Ascending aorta (tissue), 2 donors: ENCODE measurements around the gene CIDEB. TPM values are rescaled to one million over a fixed set of nuclear protein-coding genes. Genes with fewer than 3 reads are reported as not detected.

Source experiments
- DNase-seq, 2 donors: peaks; one replicate each; pipeline ENCODE4 v3.0.0-alpha.2; 2019; ENCODE audit warnings: low spot score in 2 of 2
- H3K27ac ChIP-seq, 2 donors: fragments of 200-600 bp; sonication (generic); one replicate each; pipeline ENCODE4 v1.5.1; 2016 to 2017; ENCODE audit warnings: mild to moderate bottlenecking in 1 of 2
- H3K27me3 ChIP-seq: fragments of 200-600 bp; sonication (generic); one replicate; pipeline ENCODE4 v1.5.1; 2017
- H3K36me3 ChIP-seq, 2 donors: fragments of 200-600 bp; sonication (generic); one replicate each; pipeline ENCODE4 v1.5.1; 2016
- H3K4me1 ChIP-seq, 2 donors: fragments of 200-600 bp; sonication (generic); one replicate each; pipeline ENCODE4 v1.5.1; 2016 to 2017; ENCODE audit warnings: mild to moderate bottlenecking in 1 of 2
- H3K4me3 ChIP-seq, 2 donors: fragments of 200-600 bp; sonication (generic); one replicate each; pipeline ENCODE4 v1.5.1; 2016 to 2017; ENCODE audit warnings: mild to moderate bottlenecking in 1 of 2
- H3K9me3 ChIP-seq, 2 donors: fragments of 200-600 bp; sonication (generic); one replicate each; pipeline ENCODE4 v1.5.1; 2016
- CTCF ChIP-seq, 3 experiments: fragments of 200-600 bp in 2 of 3; fragments of 450-650 bp in 1 of 3; sonication (generic) in 2 of 3; IDR thresholded peaks; one replicate each; pipeline ENCODE4 v1.5.1; 2016 to 2019; ENCODE audit warnings: antibody characterized with exemption in 3 of 3, mild to moderate bottlenecking in 1 of 3, moderate library complexity in 1 of 3
- intact Hi-C: fragments of 100-400 bp; cut with DNase I; formaldehyde crosslinking; loops from one replicate; pipeline ENCODE4 v1.15.1; 2023
- total RNA-seq: library from RNA; depleted of rRNA; stranded (reverse); fragments of >200 nt; gene quantifications from one replicate; pipeline ENCODE4 v1.1.0, GENCODE V29; 2016

CIDEB gene
- total RNA-seq, 1 donor from 2014 or later, result 72.8 TPM

GRCh38 chr14:24307156-24307574 is 612 bp downstream of the CIDEB start:
- Histone ChIP-seq H3K9me3 (no peaks in the 10 kb centered on the region), H3K4me3 (no peak overlapping the region), H3K27me3 (no peaks in the 10 kb centered on the region), H3K27ac (no peak overlapping the region), H3K4me1 (peaks cover 8 to 14% of the 10 kb centered on the region in 2 donors), H3K36me3 (peaks cover 47 to 50% of the 10 kb centered on the region in 2 donors)
- intact Hi-C loops, result no loop called here
- DNase-seq, result no peak
- TF ChIP-seq CTCF (IDR thresholded peaks at IDR 0.05), result no peak

GRCh38 chr14:24304019-24304387 is 3.8 kb downstream of the CIDEB start:
- intact Hi-C loops, result no loop called here

GRCh38 chr14:24300326-24300980 is 7.3 kb downstream of the CIDEB start:
- H3K27ac ChIP-seq, result peak overlapping the region in 1 of 2 donors; percentile 67
- peaks cover 49 to 50% of the 10 kb centered on the region in 2 donors for H3K36me3 ChIP-seq
- H3K9me3 ChIP-seq, result no peaks in the 10 kb centered on the region
- H3K27me3 ChIP-seq, result no peaks in the 10 kb centered on the region
- TF ChIP-seq CTCF (IDR thresholded peaks at IDR 0.05), result no peak
- peaks cover 3 to 12% of the 10 kb centered on the region in 2 donors for H3K4me1 ChIP-seq
- intact Hi-C loops, result loop anchor here (1.0 kb wide), 1 partner anchor 11 kb away; the partner anchor contains the start of gene LTB4R
- no peak for DNase-seq
- peak overlapping the region; percentile 51 to 84 for H3K4me3 ChIP-seq

More at GRCh38 chr14:24304019-24304387, 3.8 kb downstream of the CIDEB start:
- H3K4me1 ChIP-seq, result peaks cover 3 to 12% of the 10 kb centered on the region in 2 donors
- DNase-seq, result no peak
- no peak for TF ChIP-seq CTCF (IDR thresholded peaks at IDR 0.05)
- no peaks in the 10 kb centered on the region for H3K27me3 ChIP-seq
- no peak overlapping the region for H3K4me3 ChIP-seq
- H3K27ac ChIP-seq, result no peak overlapping the region
- no peaks in the 10 kb centered on the region for H3K9me3 ChIP-seq
- H3K36me3 ChIP-seq, result peaks cover 54 to 56% of the 10 kb centered on the region in 2 donors

- Histone ChIP-seq H3K27me3 (no peaks in the 10 kb centered on the region), H3K9me3 (no peaks in the 10 kb centered on the region), H3K27ac (peak within 1 kb of the TSS; percentile 64 to 67), H3K4me3 (peak within 1 kb of the TSS; percentile 51 to 84), H3K36me3 (peaks cover 40 to 41% of the 10 kb centered on the region in 2 donors), H3K4me1 (peaks cover 3 to 12% of the 10 kb centered on the region in 2 donors)
- no peak for TF ChIP-seq CTCF (IDR thresholded peaks at IDR 0.05)
- intact Hi-C loops, result loop anchor here (1.0 to 5.0 kb wide), 4 partner anchors 12 to 82 kb away; partner anchors contain the start of genes LTB4R, MDP1, RABGGTA and TINF2
- peak; percentile 48 to 96 for DNase-seq
Observed at GRCh38 chr14:24299255-24300191, 8.3 kb downstream of the CIDEB start, which contains the start of the genes DHRS1 and NOP9. Gene DHRS1, minus strand, starts transcription at chr14:24299780. Its CDS starts 674 bp downstream, at chr14:24299106. Gene NOP9, plus strand, starts transcription at chr14:24299850. Its CDS starts 105 bp downstream, at chr14:24299955.

GRCh38 chr14:24298892-24299254 is 8.9 kb downstream of the CIDEB start:
- peaks cover 3 to 12% of the 10 kb centered on the region in 2 donors for H3K4me1 ChIP-seq
- no peak for TF ChIP-seq CTCF (IDR thresholded peaks at IDR 0.05)
- peaks cover 34 to 36% of the 10 kb centered on the region in 2 donors for H3K36me3 ChIP-seq
- DNase-seq, result no peak
- H3K27me3 ChIP-seq, result no peaks in the 10 kb centered on the region
- no peaks in the 10 kb centered on the region for H3K9me3 ChIP-seq
- intact Hi-C loops, result loop anchor here (1.0 to 5.0 kb wide), 3 partner anchors 28 to 82 kb away; partner anchors contain the start of genes MDP1, RABGGTA and TINF2
- H3K27ac ChIP-seq, result peak overlapping the region; percentile 64 to 67
- peak overlapping the region; percentile 51 to 84 for H3K4me3 ChIP-seq
